ENCODE results near the gene GNAI3.

The GNAI3 gene

GRCh38 chr1:109523706-109524105 lies 24.7 kb upstream of the GNAI3 start:
- DNase-seq (ENCODE audit: extremely low read depth in 1 of 2, low read depth in 1 of 2), result no peak

DNA sequence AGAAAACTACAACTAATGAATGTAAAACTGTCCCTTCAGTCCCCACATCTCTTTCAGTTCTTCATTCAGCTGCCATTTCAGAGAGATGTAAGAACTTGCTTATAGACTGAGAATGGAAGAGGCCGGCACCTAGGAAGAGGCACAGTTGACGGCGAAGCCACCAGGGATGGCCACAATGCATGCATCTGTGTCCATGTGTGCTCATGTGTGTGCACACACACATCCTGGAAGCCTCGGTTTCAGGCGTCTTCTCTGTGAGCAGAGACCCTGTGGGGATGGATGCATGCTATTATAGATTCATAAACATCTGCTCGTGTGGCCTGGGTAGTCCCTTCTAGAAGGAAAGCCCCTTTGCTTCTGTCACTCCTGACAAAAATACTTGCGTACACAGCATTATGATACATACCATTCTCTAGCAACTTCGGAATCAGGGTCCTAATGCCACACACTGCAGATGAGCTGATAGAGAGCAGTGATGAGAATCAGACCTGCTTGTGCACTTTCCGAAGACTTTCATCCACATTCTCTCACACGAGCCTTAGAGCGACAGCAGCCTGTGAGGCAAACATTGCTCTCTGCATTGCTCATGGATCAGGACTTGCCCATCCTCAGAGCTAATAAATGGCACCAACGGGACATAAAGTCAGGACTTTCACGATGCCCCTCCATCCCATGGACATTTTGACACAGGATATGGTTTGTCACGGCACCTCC lies 21.2 kb upstream of the GNAI3 start:
- DNase-seq (ENCODE audit: extremely low read depth in 1 of 2, low read depth in 1 of 2), result no peak

- no peak for DNase-seq (ENCODE audit: extremely low read depth in 1 of 2, low read depth in 1 of 2)
Measured at GRCh38 chr1:109527846-109528695, 20.3 kb upstream of the GNAI3 start.

DNA sequence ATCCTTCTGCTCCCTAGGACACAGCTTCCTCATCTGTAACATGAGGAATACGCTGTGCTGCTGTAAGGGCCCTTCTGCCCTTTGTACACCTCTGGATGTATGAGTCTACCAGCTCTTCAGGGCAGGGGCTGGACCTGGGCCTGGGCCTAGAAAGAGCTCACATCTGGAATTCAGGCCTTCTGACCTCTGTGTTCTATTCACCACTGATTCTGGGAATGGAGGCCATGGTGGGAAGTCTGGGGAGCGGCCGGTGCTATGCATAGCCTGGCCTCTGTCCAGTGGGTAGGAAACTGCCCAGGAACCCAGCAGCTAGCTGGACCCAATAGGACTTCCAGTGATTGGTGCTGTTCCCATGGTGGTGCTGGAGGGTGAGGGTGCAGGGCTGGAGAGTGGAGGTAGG lies 19.7 kb upstream of the GNAI3 start:
- DNase-seq (ENCODE audit: extremely low read depth in 1 of 2, low read depth in 1 of 2), result no peak

DNA sequence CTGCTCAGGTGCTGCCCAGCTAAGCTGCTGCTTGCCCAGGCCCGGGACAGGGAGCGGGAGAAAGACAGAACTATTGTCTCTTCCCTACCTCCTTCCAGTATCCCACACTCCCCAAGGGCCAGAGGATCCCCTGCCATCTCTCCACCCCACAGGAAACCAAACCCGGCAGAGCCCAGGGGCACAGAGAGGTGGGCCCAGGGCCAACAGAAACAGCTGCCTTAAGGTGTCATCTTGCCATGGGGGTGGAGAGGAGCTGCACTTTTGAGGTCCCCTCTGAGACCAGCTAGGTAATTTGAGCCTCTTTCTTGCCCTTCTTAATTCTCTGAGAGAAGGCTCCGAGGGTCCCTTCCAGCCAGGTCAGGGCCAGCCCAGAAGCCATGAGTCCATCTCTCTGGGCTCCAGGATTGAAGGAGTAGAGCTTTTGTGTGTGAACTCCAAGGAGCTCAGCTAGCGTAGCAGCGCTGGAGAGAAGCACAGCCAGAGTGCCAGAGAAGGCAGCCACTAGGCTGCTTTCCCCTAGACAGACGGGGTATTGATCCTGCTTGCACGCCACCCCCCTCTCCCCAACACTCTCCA lies 18.4 kb upstream of the GNAI3 start:
- DNase-seq (ENCODE audit: extremely low read depth in 1 of 2, low read depth in 1 of 2), result no peak

DNA sequence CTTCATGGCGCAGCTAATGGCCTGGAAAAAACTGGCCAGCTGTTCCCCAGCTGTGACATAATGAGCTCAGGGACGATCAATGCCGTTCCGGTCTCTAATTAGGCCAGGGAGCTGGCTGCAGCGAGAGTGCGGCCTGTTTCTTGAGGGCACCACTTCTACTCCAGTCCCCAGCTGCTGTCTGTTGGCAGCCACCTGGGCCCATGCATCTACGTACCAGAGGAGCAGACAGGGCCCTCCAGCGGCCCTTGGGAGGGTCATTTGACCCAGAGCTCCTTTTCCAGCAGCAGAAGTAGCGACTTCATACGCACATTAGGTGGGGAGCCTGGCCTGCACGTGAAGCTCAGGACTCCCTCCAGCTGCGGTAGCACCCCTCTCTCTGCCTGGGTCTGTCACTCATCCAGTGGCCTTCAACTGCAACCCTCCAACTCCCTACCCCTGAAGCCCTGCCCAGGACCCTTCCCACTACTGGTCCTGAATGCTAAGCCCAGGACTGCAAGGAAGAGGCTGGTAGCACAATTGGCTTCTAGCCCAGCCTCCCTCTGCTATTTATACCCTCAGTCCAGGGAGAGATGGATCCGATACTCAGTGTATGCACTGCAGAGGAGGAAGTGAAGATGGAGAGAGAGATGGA lies 17.8 kb upstream of the GNAI3 start:
- DNase-seq (ENCODE audit: extremely low read depth in 1 of 2, low read depth in 1 of 2), result no peak

- DNase-seq (ENCODE audit: extremely low read depth in 1 of 2, low read depth in 1 of 2), result no peak
Measured at GRCh38 chr1:109531380-109531779, 17.0 kb upstream of the GNAI3 start.

GRCh38 chr1:109531826-109532364 lies 16.5 kb upstream of the GNAI3 start:
- DNase-seq (ENCODE audit: extremely low read depth in 1 of 2, low read depth in 1 of 2), result no peak

- DNase-seq (ENCODE audit: extremely low read depth in 1 of 2, low read depth in 1 of 2), result peak; percentile 71 to 82
Measured at GRCh38 chr1:109532365-109533136, 15.9 kb upstream of the GNAI3 start.

DNA sequence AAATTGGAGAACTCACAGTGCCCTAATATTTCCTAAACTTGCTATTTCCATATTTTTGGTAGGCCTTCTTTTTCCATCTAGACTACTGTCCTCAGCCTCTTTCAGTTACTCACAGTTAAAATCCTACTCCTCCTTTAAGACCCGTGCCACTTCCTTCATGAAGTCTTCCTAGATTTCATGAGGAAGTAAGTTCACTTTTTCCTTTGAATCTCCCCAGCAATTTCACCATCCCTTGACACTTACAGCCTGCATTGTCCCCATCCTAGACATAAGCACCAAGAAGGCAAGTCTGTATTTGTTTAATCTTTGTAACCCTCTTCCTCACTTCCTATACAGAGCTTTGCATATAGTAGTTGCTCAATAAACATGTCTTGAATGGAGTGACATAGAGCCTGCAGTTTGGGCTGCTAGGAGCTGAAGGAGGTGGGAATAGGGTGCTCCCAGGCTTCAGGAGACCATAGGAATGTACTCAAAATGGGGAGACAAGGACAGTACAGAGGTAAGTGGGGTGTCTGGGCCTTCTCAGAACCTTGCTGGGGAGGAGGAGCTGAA lies 14.0 kb upstream of the GNAI3 start:
- DNase-seq (ENCODE audit: extremely low read depth in 1 of 2, low read depth in 1 of 2), result no peak

DNA sequence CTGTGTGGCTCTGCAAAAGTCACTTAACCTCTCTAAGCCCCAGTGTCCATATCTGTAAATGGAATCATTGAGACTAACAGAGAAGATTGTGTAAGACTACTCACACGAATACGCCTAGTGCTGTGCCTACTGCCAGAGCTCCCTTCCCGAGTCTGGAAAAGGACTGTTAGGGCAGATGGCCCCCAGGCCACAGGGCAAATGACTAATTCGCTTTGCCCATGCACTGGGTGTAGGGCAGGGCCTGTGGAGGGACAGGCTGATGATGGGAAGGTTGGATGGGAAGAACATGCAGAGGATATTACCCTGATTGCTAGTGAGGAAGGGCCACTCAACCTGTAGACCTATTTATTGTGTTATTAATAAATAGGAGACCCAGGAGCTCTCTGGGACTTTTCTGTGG lies 12.9 kb upstream of the GNAI3 start:
- no peak for DNase-seq (ENCODE audit: extremely low read depth in 1 of 2, low read depth in 1 of 2)

GRCh38 chr1:109535971-109536491 lies 12.4 kb upstream of the GNAI3 start:
- no peak for DNase-seq (ENCODE audit: extremely low read depth in 1 of 2, low read depth in 1 of 2)

GRCh38 chr1:109537450-109538178 lies 10.8 kb upstream of the GNAI3 start:
- DNase-seq (ENCODE audit: extremely low read depth in 1 of 2, low read depth in 1 of 2), result no peak

DNA sequence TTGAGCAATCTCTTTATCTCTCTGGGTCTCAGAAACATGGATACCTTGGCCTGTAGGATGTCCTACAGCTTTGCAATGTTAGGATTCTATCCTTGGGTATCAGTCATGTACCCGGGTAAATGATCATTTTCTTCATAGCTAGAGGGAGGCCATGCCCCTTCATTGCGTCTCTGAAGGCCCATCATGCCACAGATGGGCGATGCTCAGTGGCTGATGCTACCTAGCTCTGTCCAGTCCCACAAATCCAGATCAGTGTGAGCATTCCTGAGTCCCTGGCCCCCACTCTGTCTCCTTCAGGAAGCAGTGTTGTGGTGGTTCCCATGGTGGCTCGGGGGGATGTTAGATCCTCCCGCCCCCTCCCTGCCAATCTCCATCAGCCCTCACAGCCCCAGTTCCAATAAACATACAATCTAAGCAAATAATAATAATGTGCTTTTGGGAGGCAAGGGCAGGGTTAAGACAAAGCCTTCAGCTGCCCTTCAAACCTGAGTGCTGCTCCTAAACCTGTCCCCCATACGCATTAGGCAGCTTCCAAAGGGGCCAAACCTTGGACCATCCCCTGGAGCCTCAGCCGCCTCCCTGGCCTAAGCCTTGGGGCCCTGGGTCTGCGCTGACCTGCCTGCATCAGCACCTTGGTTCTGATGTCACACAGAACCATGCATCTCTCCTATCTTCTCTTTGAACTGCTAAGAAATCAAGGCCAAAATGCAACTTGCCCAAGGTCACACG lies 9.4 kb upstream of the GNAI3 start:
- no peak for DNase-seq (ENCODE audit: extremely low read depth in 1 of 2, low read depth in 1 of 2)

GRCh38 chr1:109539676-109540075 lies 8.7 kb upstream of the GNAI3 start, which contains the start of gene GPR61:
TSS of gene GPR61 (plus strand) at chr1:109539872. CDS start at chr1:109543023, 3,151 bp downstream.
- DNase-seq (ENCODE audit: extremely low read depth in 1 of 2, low read depth in 1 of 2), result no peak

- DNase-seq (ENCODE audit: extremely low read depth in 1 of 2, low read depth in 1 of 2), result no peak
Measured at GRCh38 chr1:109541102-109541501, 7.3 kb upstream of the GNAI3 start.

GRCh38 chr1:109542657-109543056 lies 5.8 kb upstream of the GNAI3 start:
- DNase-seq (ENCODE audit: extremely low read depth in 1 of 2, low read depth in 1 of 2), result no peak

GRCh38 chr1:109543283-109543987 lies 5.0 kb upstream of the GNAI3 start:
- no peak for DNase-seq (ENCODE audit: extremely low read depth in 1 of 2, low read depth in 1 of 2)
